Ishikawa (cell line): Measurements from ENCODE around the gene AMFR.

ENCODE experiments used
- CEBPB ChIP-seq: IDR thresholded peaks from 2 replicates; pipeline ENCODE4 v1.6.1; 2012
- CREB1 ChIP-seq: IDR thresholded peaks from 2 replicates; pipeline ENCODE4 v1.6.1; 2012; ENCODE audit warnings: low read depth
- EGR1 ChIP-seq: IDR thresholded peaks from 2 replicates; pipeline ENCODE4 v1.6.1; 2012
- EP300 ChIP-seq: IDR thresholded peaks from 2 replicates; pipeline ENCODE4 v1.6.1; 2012; ENCODE audit warnings: borderline replicate concordance
- FOXM1 ChIP-seq: IDR thresholded peaks from 2 replicates; pipeline ENCODE4 v1.6.1; 2012; ENCODE audit warnings: low read depth, borderline replicate concordance
- MAX ChIP-seq: IDR thresholded peaks from 2 replicates; pipeline ENCODE4 v1.6.1; 2012
- TAF1 ChIP-seq: IDR thresholded peaks from 2 replicates; pipeline ENCODE4 v1.6.1; 2012; ENCODE audit warnings: low read depth, mild to moderate bottlenecking
- TCF12 ChIP-seq: IDR thresholded peaks from 2 replicates; pipeline ENCODE4 v1.6.1; 2012; ENCODE audit warnings: low read depth
- TEAD4 ChIP-seq: IDR thresholded peaks from 2 replicates; pipeline ENCODE4 v1.6.1; 2012
- YY1 ChIP-seq: IDR thresholded peaks from 2 replicates; pipeline ENCODE4 v1.6.1; 2012; ENCODE audit warnings: low read depth
- TF ChIP-seq, protein P1 (sequence below): IDR thresholded peaks from 2 replicates; pipeline ENCODE4 v1.6.1; 2012; ENCODE audit warnings: low read depth, mild to moderate bottlenecking

GRCh38 chr16:56422896-56423441 is 2.4 kb downstream of the AMFR start:
- TF ChIP-seq, protein P1, sequence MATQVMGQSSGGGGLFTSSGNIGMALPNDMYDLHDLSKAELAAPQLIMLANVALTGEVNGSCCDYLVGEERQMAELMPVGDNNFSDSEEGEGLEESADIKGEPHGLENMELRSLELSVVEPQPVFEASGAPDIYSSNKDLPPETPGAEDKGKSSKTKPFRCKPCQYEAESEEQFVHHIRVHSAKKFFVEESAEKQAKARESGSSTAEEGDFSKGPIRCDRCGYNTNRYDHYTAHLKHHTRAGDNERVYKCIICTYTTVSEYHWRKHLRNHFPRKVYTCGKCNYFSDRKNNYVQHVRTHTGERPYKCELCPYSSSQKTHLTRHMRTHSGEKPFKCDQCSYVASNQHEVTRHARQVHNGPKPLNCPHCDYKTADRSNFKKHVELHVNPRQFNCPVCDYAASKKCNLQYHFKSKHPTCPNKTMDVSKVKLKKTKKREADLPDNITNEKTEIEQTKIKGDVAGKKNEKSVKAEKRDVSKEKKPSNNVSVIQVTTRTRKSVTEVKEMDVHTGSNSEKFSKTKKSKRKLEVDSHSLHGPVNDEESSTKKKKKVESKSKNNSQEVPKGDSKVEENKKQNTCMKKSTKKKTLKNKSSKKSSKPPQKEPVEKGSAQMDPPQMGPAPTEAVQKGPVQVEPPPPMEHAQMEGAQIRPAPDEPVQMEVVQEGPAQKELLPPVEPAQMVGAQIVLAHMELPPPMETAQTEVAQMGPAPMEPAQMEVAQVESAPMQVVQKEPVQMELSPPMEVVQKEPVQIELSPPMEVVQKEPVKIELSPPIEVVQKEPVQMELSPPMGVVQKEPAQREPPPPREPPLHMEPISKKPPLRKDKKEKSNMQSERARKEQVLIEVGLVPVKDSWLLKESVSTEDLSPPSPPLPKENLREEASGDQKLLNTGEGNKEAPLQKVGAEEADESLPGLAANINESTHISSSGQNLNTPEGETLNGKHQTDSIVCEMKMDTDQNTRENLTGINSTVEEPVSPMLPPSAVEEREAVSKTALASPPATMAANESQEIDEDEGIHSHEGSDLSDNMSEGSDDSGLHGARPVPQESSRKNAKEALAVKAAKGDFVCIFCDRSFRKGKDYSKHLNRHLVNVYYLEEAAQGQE: no peak
- no peak for TF ChIP-seq CREB1
- no peak for TF ChIP-seq YY1
- TF ChIP-seq EP300: no peak
- TF ChIP-seq MAX: no peak
- TF ChIP-seq TAF1: no peak
- no peak for TF ChIP-seq TCF12
- no peak for TF ChIP-seq EGR1
- no peak for TF ChIP-seq TEAD4
- TF ChIP-seq CEBPB: no peak
- TF ChIP-seq FOXM1: no peak
